Measurements from ENCODE around the gene NGLY1. TPM values are rescaled to one million over a fixed set of nuclear protein-coding genes. Genes with fewer than 3 reads are reported as not detected.

The NGLY1 gene
- total RNA-seq, 1 experiment from 2014 or later, result 27.0 TPM

- Histone ChIP-seq H3K79me1 (ENCODE audit: insufficient read depth, low read depth, low read length, poor library complexity, severe bottlenecking) (no peaks in the 10 kb centered on the region), H2BK120ac (ENCODE audit: low read depth, low read length, poor library complexity, severe bottlenecking) (no peak overlapping the region), H3K23ac (ENCODE audit: insufficient read length, low read depth, low read length) (no peak overlapping the region), H2BK5ac (ENCODE audit: insufficient read length, low read length) (no peak overlapping the region), H4K5ac (ENCODE audit: insufficient read length, low read depth, low read length) (no peak overlapping the region), H3T11ph (ENCODE audit: low read length) (no peak overlapping the region), H2AK5ac (ENCODE audit: insufficient read length, low read length) (no peak overlapping the region), H3K14ac (ENCODE audit: insufficient read depth, low read length) (no peak overlapping the region), H4K8ac (replicated peaks; ENCODE audit: insufficient read length, low read depth, low read length) (no peak overlapping the region), H3K9ac (ENCODE audit: extremely low read depth, insufficient read length, low read length) (no peak overlapping the region), H4K91ac (ENCODE audit: insufficient read length, low read depth, low read length) (no peak overlapping the region), H3K56ac (ENCODE audit: insufficient read length, low read depth, low read length) (no peak overlapping the region), H3K4ac (ENCODE audit: low read depth, low read length) (no peak overlapping the region), H2BK15ac (ENCODE audit: low read depth, low read length) (no peak overlapping the region), H3K27me3 (ENCODE audit: insufficient read depth, low read length) (no peaks in the 10 kb centered on the region), H3K18ac (ENCODE audit: insufficient read length, low read depth, low read length) (no peak overlapping the region), H3K79me2 (ENCODE audit: insufficient read depth, low read length) (no peaks in the 10 kb centered on the region), H3K9me3 (ENCODE audit: control insufficient read depth, low read depth, low read length) (no peaks in the 10 kb centered on the region), H2BK20ac (ENCODE audit: low read depth, low read length, poor library complexity, severe bottlenecking) (no peak overlapping the region), H3K23me2 (ENCODE audit: insufficient read length, low read depth, low read length, poor library complexity, severe bottlenecking) (no peaks in the 10 kb centered on the region), H2BK12ac (ENCODE audit: insufficient read length, low read depth, low read length) (no peak overlapping the region), H3K4me1 (ENCODE audit: insufficient read depth, low read length) (no peaks in the 10 kb centered on the region), H2AFZ (ENCODE audit: low read length) (no peak overlapping the region), H4K20me1 (ENCODE audit: control insufficient read depth, insufficient read depth, insufficient read length) (no peaks in the 10 kb centered on the region), H3K27ac (ENCODE audit: insufficient read length, low read depth, low read length) (no peak overlapping the region), H3K4me2 (ENCODE audit: insufficient read depth, insufficient read length, low read length) (no peak overlapping the region)
- H3K27ac Mint-ChIP-seq, result no peak overlapping the region
- H3K27me3 Mint-ChIP-seq (ENCODE audit: low read depth), result no peaks in the 10 kb centered on the region; the same call in 1 of the 2 replicates
- TF ChIP-seq CTCF (conservative IDR thresholded peaks at IDR 0.05), result no peak
- no peaks in the 10 kb centered on the region for H3K36me3 Mint-ChIP-seq (ENCODE audit: insufficient read depth in 1 of 3, low read depth in 3 of 3)
- WGBS (ENCODE audit: extremely low coverage, insufficient read length, low lambda C conversion rate), result no CpG with 5 or more reads among the region's 2 CpGs
- DNase-seq, result no peak
- no peaks in the 10 kb centered on the region for H3K4me1 Mint-ChIP-seq
- no peak overlapping the region for H3K4me3 Mint-ChIP-seq
- H3K9me3 Mint-ChIP-seq, result no peaks in the 10 kb centered on the region
Observed at GRCh38 chr3:25711090-25711489, 72.2 kb downstream of the NGLY1 start.
